Measurements from ENCODE around the gene KLF8. TPM values are rescaled to one million over a fixed set of nuclear protein-coding genes. Genes with fewer than 3 reads are reported as not detected.

Gene KLF8
- total and polyA plus RNA-seq, 12 donors, result 2.5 to 6.6 (median 3.9) TPM

GRCh38 chrX:56228914-56229313, 3.2 kb upstream of the KLF8 start:
- TF ChIP-seq POLR2A (IDR thresholded peaks at IDR 0.05), result no peak
- TF ChIP-seq CTCF (IDR thresholded peaks at IDR 0.05), result no peak
- Histone ChIP-seq H3K9me3 (replicated peaks in 1 of 3) (no peaks in the 10 kb centered on the region), H3K27me3 (peaks cover 9% of the 10 kb centered on the region), H3K4me3 (no peak overlapping the region), H3K27ac (no peak overlapping the region), H3K4me1 (replicated peaks in 1 of 2) (no peaks in the 10 kb centered on the region), H3K36me3 (replicated peaks in 1 of 2) (no peaks in the 10 kb centered on the region)
- DNase-seq, result no peak
- 30 to 50% (median 47%) methylated on average over 2 of the region's 2 CpGs for WGBS, 4 donors
- intact Hi-C loops (cut with DNase I), result loop anchor here in 1 of 2 donors (10.0 kb wide), 1 partner anchor 506 kb away; no protein-coding TSS in a partner anchor

GRCh38 chrX:56231537-56232090, 542 bp upstream of the KLF8 start:
- no peak for DNase-seq
- WGBS, 4 donors, result 46 to 56% (median 51%) methylated on average over 10 of the region's 10 CpGs
- Histone ChIP-seq H3K36me3 (replicated peaks in 1 of 2) (no peaks in the 10 kb centered on the region), H3K4me3 (peak overlapping the region in 1 of 4 donors; percentile 60), H3K27ac (no peak overlapping the region), H3K27me3 (peaks cover 17% of the 10 kb centered on the region), H3K4me1 (replicated peaks in 1 of 2) (no peaks in the 10 kb centered on the region), H3K9me3 (replicated peaks in 1 of 3) (no peaks in the 10 kb centered on the region)
- intact Hi-C loops (cut with DNase I), result no loop called here
- no peak for TF ChIP-seq POLR2A (IDR thresholded peaks at IDR 0.05)
- no peak for TF ChIP-seq CTCF (IDR thresholded peaks at IDR 0.05)

- no peak for DNase-seq
- Histone ChIP-seq H3K27ac (peak overlapping the region in 2 of 5 donors; percentile 18 to 39), H3K4me3 (peak overlapping the region in 2 of 4 donors; percentile 12 to 60), H3K27me3 (peaks cover 17% of the 10 kb centered on the region), H3K4me1 (replicated peaks in 1 of 2) (no peaks in the 10 kb centered on the region), H3K9me3 (replicated peaks in 1 of 3) (no peaks in the 10 kb centered on the region), H3K36me3 (replicated peaks in 1 of 2) (no peaks in the 10 kb centered on the region)
- intact Hi-C loops (cut with DNase I), result no loop called here
- no peak for TF ChIP-seq CTCF (IDR thresholded peaks at IDR 0.05)
- no peak for TF ChIP-seq POLR2A (IDR thresholded peaks at IDR 0.05)
- 10 to 66% (median 41%) methylated on average over 2 to 17 of the region's 17 CpGs for WGBS, 4 donors
These were observed 944 bp downstream of the KLF8 start for GRCh38 chrX:56233100-56233499.

GRCh38 chrX:56233682-56234081, 1.5 kb downstream of the KLF8 start:
- intact Hi-C loops (cut with DNase I), result no loop called here
- no peak for TF ChIP-seq POLR2A (IDR thresholded peaks at IDR 0.05)
- no peak for TF ChIP-seq CTCF (IDR thresholded peaks at IDR 0.05)
- peak overlapping the region in 1 of 5 donors; percentile 18 for H3K27ac ChIP-seq
- 35 to 54% (median 50%) methylated on average over 3 to 8 of the region's 8 CpGs for WGBS, 4 donors
- H3K4me3 ChIP-seq, result peak overlapping the region in 1 of 4 donors; percentile 60
- no peaks in the 10 kb centered on the region for H3K36me3 ChIP-seq (replicated peaks in 1 of 2)
- peaks cover 17% of the 10 kb centered on the region for H3K27me3 ChIP-seq
- H3K9me3 ChIP-seq (replicated peaks in 1 of 3), result no peaks in the 10 kb centered on the region
- H3K4me1 ChIP-seq (replicated peaks in 1 of 2), result no peaks in the 10 kb centered on the region
- DNase-seq, result peak in 6 of 7 donors; percentile 10 to 52 (median 24)
